Measurements from ENCODE around the gene INTS11. TPM values are rescaled to one million over a fixed set of nuclear protein-coding genes. Genes with fewer than 3 reads are reported as not detected.

The INTS11 gene
- total and polyA plus RNA-seq, 2 of the 13 experiments (the other 11 are each of a cell fraction or from before 2014, with no cell fraction given): 52.8 to 94.8 TPM

- no peak for TF ChIP-seq STAT6 (CRISPR knock-in tag; IDR thresholded peaks at IDR 0.05; ENCODE audit: borderline replicate concordance)
- TF ChIP-seq ZNF768 (CRISPR knock-in tag; IDR thresholded peaks at IDR 0.05): no peak
- TF ChIP-seq ZNF646 (CRISPR knock-in tag; IDR thresholded peaks at IDR 0.05): 0 out of 2 replicates have a peak, but pooled peaks have one; percentile 10
- 0 out of 2 replicates have a peak, but pooled peaks have one; percentile 36 for TF ChIP-seq ZNF468 (CRISPR knock-in tag; IDR thresholded peaks at IDR 0.05)
- no peak for TF ChIP-seq ZNF18 (CRISPR knock-in tag; IDR thresholded peaks at IDR 0.05; ENCODE audit: insufficient replicate concordance)
- no peak for TF ChIP-seq ZSCAN5A (CRISPR knock-in tag; IDR thresholded peaks at IDR 0.05; ENCODE audit: borderline replicate concordance)
- TF ChIP-seq ZNF556 (CRISPR knock-in tag; IDR thresholded peaks at IDR 0.05; ENCODE audit: borderline replicate concordance): peak; percentile 9; the same call in 1 of the 2 replicates
- no peak for TF ChIP-seq ARID2 (CRISPR knock-in tag; IDR thresholded peaks at IDR 0.05; ENCODE audit: borderline replicate concordance)
- TF ChIP-seq ZNF605 (CRISPR knock-in tag; IDR thresholded peaks at IDR 0.05): no peak
- peak; percentile 77; the same call in 1 of the 2 replicates for TF ChIP-seq ZNF414 (CRISPR knock-in tag; IDR thresholded peaks at IDR 0.05)
- TF ChIP-seq ZNF652 (CRISPR knock-in tag; IDR thresholded peaks at IDR 0.05; ENCODE audit: borderline replicate concordance, low read depth): no peak
- TF ChIP-seq CREM (IDR thresholded peaks at IDR 0.05): no peak
- TF ChIP-seq CREM (CRISPR knock-in tag; IDR thresholded peaks at IDR 0.05): no peak
- TF ChIP-seq NCOR1 (IDR thresholded peaks at IDR 0.05; ENCODE audit: borderline replicate concordance, low read length): peak; percentile 43; the same call in 1 of the 2 replicates
- no peak for TF ChIP-seq JUNB (CRISPR knock-in tag; IDR thresholded peaks at IDR 0.05; ENCODE audit: borderline replicate concordance)
- no peak for TF ChIP-seq ZNF557 (CRISPR knock-in tag; IDR thresholded peaks at IDR 0.05)
These were observed 17.7 kb downstream of the INTS11 start (continued) for GRCh38 chr1:1306661-1307260.
